Bronchial epithelial cell (primary cell): ENCODE measurements around the gene KLF5. TPM values are rescaled to one million over a fixed set of nuclear protein-coding genes. Genes with fewer than 3 reads are reported as not detected.

ENCODE experiments used
- DNase-seq: peaks from one replicate; pipeline ENCODE4 v3.0.0-alpha.2; 2010; ENCODE audit warnings: low read depth
- FAIRE-seq: peaks from 2 replicates; lab custom pipeline; 2011; peaks lifted over from hg19 to GRCh38; lab: Jason Lieb, UNC
- H3K27me3 ChIP-seq: 2 replicates; pipeline ENCODE4 v1.5.1; 2011; ENCODE audit warnings: low read length; ENCODE audit not compliant: control insufficient read depth, insufficient read depth
- H3K36me3 ChIP-seq: 2 replicates; pipeline ENCODE4 v1.5.1; 2011; ENCODE audit warnings: low read length; ENCODE audit not compliant: control insufficient read depth, insufficient read depth
- H3K4me3 ChIP-seq: 2 replicates; pipeline ENCODE4 v1.5.1; 2011; ENCODE audit warnings: mild to moderate bottlenecking, low read depth, low read length, control low read depth
- CTCF ChIP-seq: IDR thresholded peaks from 2 replicates; pipeline ENCODE4 v1.5.1; 2011; ENCODE audit warnings: mild to moderate bottlenecking, moderate library complexity, low read length, control low read depth, inconsistent platforms; ENCODE audit not compliant: insufficient read depth, severe bottlenecking
- total RNA-seq: library from RNA; depleted of rRNA; stranded (reverse); fragments of >200 nt; gene quantifications from 2 replicates; pipeline ENCODE4 v1.2.1, GENCODE V29; 2014

KLF5 gene
- total RNA-seq, 1 donor from 2014 or later = 48.4 TPM

- Histone ChIP-seq H3K4me3 (no peak overlapping the region), H3K36me3 (no peaks in the 10 kb centered on the region), H3K27me3 (no peaks in the 10 kb centered on the region)
- FAIRE-seq (no peak), DNase-seq (no peak)
- TF ChIP-seq CTCF = no peak
Measured at GRCh38 chr13:73034901-73035300, 23.9 kb upstream of the KLF5 start.

GRCh38 chr13:73035660-73036059 lies 23.1 kb upstream of the KLF5 start:
- FAIRE-seq = no peak
- no peak for TF ChIP-seq CTCF
- Histone ChIP-seq H3K36me3 (no peaks in the 10 kb centered on the region), H3K27me3 (no peaks in the 10 kb centered on the region), H3K4me3 (no peak overlapping the region)
- no peak for DNase-seq

GRCh38 chr13:73036566-73036965 lies 22.2 kb upstream of the KLF5 start:
- Histone ChIP-seq H3K4me3 (no peak overlapping the region), H3K36me3 (no peaks in the 10 kb centered on the region), H3K27me3 (no peaks in the 10 kb centered on the region)
- no peak for TF ChIP-seq CTCF
- FAIRE-seq (no peak), DNase-seq (no peak)

DNA sequence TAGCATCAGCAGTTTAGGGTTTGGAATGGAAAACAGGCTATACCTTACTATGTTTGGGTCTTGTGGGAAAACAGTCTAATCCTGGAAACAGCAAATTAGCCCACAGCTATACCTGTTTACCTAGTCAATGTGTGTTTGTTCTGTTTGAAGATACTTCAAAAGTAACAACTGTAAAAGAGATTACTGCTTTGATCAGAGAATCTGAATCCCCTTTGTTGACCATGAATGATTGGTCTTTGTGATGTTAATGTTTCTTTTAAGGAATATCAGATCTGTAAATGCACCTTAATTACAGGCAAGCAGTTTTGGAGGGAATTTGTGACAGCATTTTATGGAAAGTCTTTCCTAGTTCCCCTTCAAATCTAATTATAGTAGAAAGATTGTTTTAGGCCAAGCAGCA lies 20.7 kb upstream of the KLF5 start:
- Histone ChIP-seq H3K27me3 (no peaks in the 10 kb centered on the region), H3K36me3 (no peaks in the 10 kb centered on the region), H3K4me3 (no peak overlapping the region)
- no peak for FAIRE-seq
- no peak for TF ChIP-seq CTCF
- no peak for DNase-seq

GRCh38 chr13:73039201-73040108 lies 19.4 kb upstream of the KLF5 start:
- no peak overlapping the region for H3K4me3 ChIP-seq
- no peak for TF ChIP-seq CTCF
- FAIRE-seq (no peak), DNase-seq (no peak)
- no peaks in the 10 kb centered on the region for H3K27me3 ChIP-seq
- H3K36me3 ChIP-seq = no peaks in the 10 kb centered on the region
